HEK293 (cell line): ENCODE measurements around the gene CACNA1S.

Experiments
- MYNN ChIP-seq: fragments of 450-650 bp; formaldehyde crosslinking; IDR thresholded peaks from 2 replicates; pipeline ENCODE4 v1.5.1; 2016; ENCODE audit warnings: missing biosample characterization, missing genetic modification characterization, borderline replicate concordance
- ZBTB21 ChIP-seq: fragments of 450-650 bp; formaldehyde crosslinking; IDR thresholded peaks from 2 replicates; pipeline ENCODE4 v1.5.1; 2017; ENCODE audit warnings: missing biosample characterization, missing genetic modification characterization
- ZNF157 ChIP-seq: fragments of 450-650 bp; formaldehyde crosslinking; IDR thresholded peaks from 2 replicates; pipeline ENCODE4 v1.5.1; 2016; ENCODE audit warnings: missing biosample characterization, missing genetic modification characterization
- ZNF366 ChIP-seq: fragments of 450-650 bp; formaldehyde crosslinking; conservative IDR thresholded peaks from 2 replicates; pipeline ENCODE4 v1.5.1; 2016; ENCODE audit warnings: missing biosample characterization, missing genetic modification characterization
- ZNF560 ChIP-seq: fragments of 450-650 bp; formaldehyde crosslinking; IDR thresholded peaks from 2 replicates; pipeline ENCODE4 v1.5.1; 2017; ENCODE audit warnings: missing biosample characterization, missing genetic modification characterization, borderline replicate concordance
- ZNF623 ChIP-seq: fragments of 450-650 bp; formaldehyde crosslinking; IDR thresholded peaks from 2 replicates; pipeline ENCODE4 v1.5.1; 2016; ENCODE audit warnings: missing biosample characterization, missing genetic modification characterization
- TF ChIP-seq, protein P1 (sequence below): fragments of 450-650 bp; formaldehyde crosslinking; IDR thresholded peaks from 2 replicates; pipeline ENCODE4 v1.5.1; 2016; ENCODE audit warnings: missing biosample characterization, missing genetic modification characterization

- no peak for TF ChIP-seq ZNF560 (tag by site-specific recombination)
- TF ChIP-seq, protein P1, sequence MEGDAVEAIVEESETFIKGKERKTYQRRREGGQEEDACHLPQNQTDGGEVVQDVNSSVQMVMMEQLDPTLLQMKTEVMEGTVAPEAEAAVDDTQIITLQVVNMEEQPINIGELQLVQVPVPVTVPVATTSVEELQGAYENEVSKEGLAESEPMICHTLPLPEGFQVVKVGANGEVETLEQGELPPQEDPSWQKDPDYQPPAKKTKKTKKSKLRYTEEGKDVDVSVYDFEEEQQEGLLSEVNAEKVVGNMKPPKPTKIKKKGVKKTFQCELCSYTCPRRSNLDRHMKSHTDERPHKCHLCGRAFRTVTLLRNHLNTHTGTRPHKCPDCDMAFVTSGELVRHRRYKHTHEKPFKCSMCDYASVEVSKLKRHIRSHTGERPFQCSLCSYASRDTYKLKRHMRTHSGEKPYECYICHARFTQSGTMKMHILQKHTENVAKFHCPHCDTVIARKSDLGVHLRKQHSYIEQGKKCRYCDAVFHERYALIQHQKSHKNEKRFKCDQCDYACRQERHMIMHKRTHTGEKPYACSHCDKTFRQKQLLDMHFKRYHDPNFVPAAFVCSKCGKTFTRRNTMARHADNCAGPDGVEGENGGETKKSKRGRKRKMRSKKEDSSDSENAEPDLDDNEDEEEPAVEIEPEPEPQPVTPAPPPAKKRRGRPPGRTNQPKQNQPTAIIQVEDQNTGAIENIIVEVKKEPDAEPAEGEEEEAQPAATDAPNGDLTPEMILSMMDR, result no peak
- no peak for TF ChIP-seq ZNF157
- TF ChIP-seq ZNF623, result no peak
- TF ChIP-seq ZBTB21 (tag by site-specific recombination), result no peak
- TF ChIP-seq ZNF366 (tag by site-specific recombination), result no peak
- no peak for TF ChIP-seq MYNN (tag by site-specific recombination)
Observed at GRCh38 chr1:200990114-200990513, 122.1 kb downstream of the CACNA1S start.
